Activated naive CD8-positive, alpha-beta T cell treated with anti-CD3 and anti-CD28 coated beads, Interleukin-2, amount 10 ng/mL, durations not matched to agents 7 days and 5 days (primary cell): ENCODE measurements around the gene PSMF1. TPM values are rescaled to one million over a fixed set of nuclear protein-coding genes. Genes with fewer than 3 reads are reported as not detected.
A peak's percentile ranks its signal among the peaks of the same experiment; 100 is the strongest.

Experiments
- ATAC-seq: fragments of 150-1000 bp; cut with Tn5 transposase; one replicate; pipeline ENCODE4 v1.10.0; 2021; ENCODE audit warnings: low read depth, moderate library complexity
- POLR2A ChIA-PET: fragments of 350-600 bp; sonication (Branson Sonifier 250); formaldehyde crosslinking; loops from one replicate; lab custom pipeline; 2021; ENCODE audit warnings: antibody characterized with exemption; lab: Charles Lee
- DNase-seq: peaks from one replicate; pipeline ENCODE4 v3.0.0; 2021
- H3K27ac Mint-ChIP-seq: one replicate; pipeline ENCODE4 v1.8.0; 2022; ENCODE audit warnings: mild to moderate bottlenecking, mixed read lengths
- H3K27me3 Mint-ChIP-seq: one replicate; pipeline ENCODE4 v1.8.0; 2022; ENCODE audit warnings: mild to moderate bottlenecking, moderate library complexity, mixed read lengths
- H3K36me3 Mint-ChIP-seq: one replicate; pipeline ENCODE4 v1.8.0; 2021; ENCODE audit warnings: mild to moderate bottlenecking, mixed read lengths
- H3K4me1 Mint-ChIP-seq: one replicate; pipeline ENCODE4 v1.8.0; 2021; ENCODE audit warnings: mixed read lengths
- H3K4me3 Mint-ChIP-seq: one replicate; pipeline ENCODE4 v1.8.0; 2022; ENCODE audit warnings: mild to moderate bottlenecking, moderate library complexity, mixed read lengths
- H3K9me3 Mint-ChIP-seq: one replicate; pipeline ENCODE4 v1.8.0; 2021; ENCODE audit warnings: mixed read lengths
- total RNA-seq, 2 experiments: library from RNA; stranded (reverse); gene quantifications; one replicate each; pipeline ENCODE4 v1.2.3, GENCODE V29; 2021

PSMF1 gene, protein sequence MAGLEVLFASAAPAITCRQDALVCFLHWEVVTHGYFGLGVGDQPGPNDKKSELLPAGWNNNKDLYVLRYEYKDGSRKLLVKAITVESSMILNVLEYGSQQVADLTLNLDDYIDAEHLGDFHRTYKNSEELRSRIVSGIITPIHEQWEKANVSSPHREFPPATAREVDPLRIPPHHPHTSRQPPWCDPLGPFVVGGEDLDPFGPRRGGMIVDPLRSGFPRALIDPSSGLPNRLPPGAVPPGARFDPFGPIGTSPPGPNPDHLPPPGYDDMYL
- total RNA-seq: 100 to 1,000 TPM; 126 to 127 TPM

DNA sequence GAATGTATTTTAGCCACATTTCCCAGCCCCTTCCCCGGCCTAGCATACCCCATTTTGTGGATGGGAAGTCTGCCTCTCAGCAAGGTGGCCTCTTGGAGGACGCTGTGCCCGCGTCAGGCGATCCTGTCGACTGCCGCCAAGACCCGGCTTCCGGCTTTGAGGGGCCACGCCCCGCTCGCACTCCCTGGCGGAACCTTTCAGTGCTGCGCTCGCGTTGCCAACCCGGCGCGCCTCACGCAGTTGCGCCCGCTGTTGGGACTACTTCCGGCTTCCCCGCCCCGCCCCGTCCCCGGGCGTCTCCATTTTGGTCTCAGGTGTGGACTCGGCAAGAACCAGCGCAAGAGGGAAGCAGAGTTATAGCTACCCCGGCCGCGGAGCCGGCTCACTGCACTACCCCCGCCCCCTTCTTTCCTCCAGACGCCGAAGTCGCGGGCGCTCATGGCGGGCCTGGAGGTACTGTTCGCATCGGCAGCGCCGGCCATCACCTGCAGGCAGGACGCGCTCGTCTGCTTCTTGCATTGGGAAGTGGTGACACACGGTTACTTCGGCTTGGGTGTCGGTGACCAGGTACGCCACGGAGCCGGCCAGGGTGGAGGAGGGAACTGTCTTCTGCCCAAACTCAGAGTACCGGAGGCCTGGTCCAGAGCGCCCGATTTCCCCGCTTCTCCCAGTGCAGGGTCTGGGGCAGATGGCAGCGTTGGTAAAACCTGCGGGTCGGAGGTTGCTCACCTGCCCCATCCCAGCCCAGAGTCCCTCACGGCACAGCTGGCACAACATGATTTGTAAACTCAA is at the start of gene PSMF1:
Gene PSMF1, plus strand, starts transcription at position 267 of the 792 bp plus-strand sequence. Its CDS starts 172 bp downstream, at position 439.
- Mint-ChIP-seq H3K27ac (peak within 1 kb of the TSS; percentile 89), H3K36me3 (peaks cover 22% of the 10 kb centered on the region), H3K27me3 (peaks cover 2% of the 10 kb centered on the region), H3K4me3 (peak within 1 kb of the TSS; percentile 92), H3K9me3 (no peaks in the 10 kb centered on the region), H3K4me1 (peaks cover 44% of the 10 kb centered on the region)
- ATAC-seq (peak; percentile 98), DNase-seq (peak; percentile 98)
- POLR2A ChIA-PET: interaction anchor here (1.2 to 1.4 kb wide), 2 partner anchors 16 to 66 kb away, joined by 3 read pairs; no protein-coding TSS in a partner anchor

DNA sequence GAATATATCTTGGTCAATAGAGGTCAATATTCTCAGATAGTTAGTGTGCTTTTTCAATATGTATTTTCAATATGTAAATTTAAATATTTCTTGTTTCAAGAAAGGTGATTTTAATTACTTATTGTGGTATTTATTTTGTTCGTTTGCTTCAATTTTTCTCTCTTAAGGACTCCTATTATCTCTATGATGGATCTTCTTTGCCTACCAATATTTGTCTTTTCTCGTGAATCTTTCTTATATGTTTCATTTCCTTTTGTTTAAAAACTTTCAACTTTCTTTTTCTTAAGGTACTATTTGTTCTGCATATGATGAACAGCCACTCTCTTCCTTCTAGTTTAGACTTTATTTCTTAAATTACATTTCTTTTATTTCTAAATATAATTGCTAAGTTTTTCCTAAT is 46.1 kb upstream of the PSMF1 start:
- Mint-ChIP-seq H3K27me3 (peaks cover 16% of the 10 kb centered on the region), H3K4me1 (no peaks in the 10 kb centered on the region), H3K27ac (no peak overlapping the region), H3K36me3 (peaks cover 2% of the 10 kb centered on the region), H3K4me3 (no peak overlapping the region), H3K9me3 (peaks cover 8% of the 10 kb centered on the region)
- POLR2A ChIA-PET: no interaction called here
- ATAC-seq (no peak), DNase-seq (no peak)

- ATAC-seq (no peak), DNase-seq (no peak)
- Mint-ChIP-seq H3K4me1 (no peaks in the 10 kb centered on the region), H3K4me3 (no peak overlapping the region), H3K36me3 (peaks cover 2% of the 10 kb centered on the region), H3K27ac (no peak overlapping the region), H3K27me3 (no peaks in the 10 kb centered on the region), H3K9me3 (peaks cover 4% of the 10 kb centered on the region)
- POLR2A ChIA-PET: no interaction called here
Measured at GRCh38 chr20:1075616-1076015, 42.8 kb upstream of the PSMF1 start.

GRCh38 chr20:1081891-1082290 is 36.5 kb upstream of the PSMF1 start:
- POLR2A ChIA-PET: no interaction called here
- peaks cover 11% of the 10 kb centered on the region for H3K4me1 Mint-ChIP-seq
- peaks cover 6% of the 10 kb centered on the region for H3K36me3 Mint-ChIP-seq
- H3K9me3 Mint-ChIP-seq: peaks cover 8% of the 10 kb centered on the region
- no peak overlapping the region for H3K4me3 Mint-ChIP-seq
- ATAC-seq: no peak
- DNase-seq: no peak
- peaks cover 2% of the 10 kb centered on the region for H3K27me3 Mint-ChIP-seq
- no peak overlapping the region for H3K27ac Mint-ChIP-seq

GRCh38 chr20:1083431-1084080 is 34.8 kb upstream of the PSMF1 start:
- peaks cover 10% of the 10 kb centered on the region for H3K9me3 Mint-ChIP-seq
- H3K4me1 Mint-ChIP-seq: peaks cover 18% of the 10 kb centered on the region
- DNase-seq (no peak), ATAC-seq (no peak)
- H3K4me3 Mint-ChIP-seq: no peak overlapping the region
- H3K36me3 Mint-ChIP-seq: peaks cover 6% of the 10 kb centered on the region
- peaks cover 2% of the 10 kb centered on the region for H3K27me3 Mint-ChIP-seq
- H3K27ac Mint-ChIP-seq: no peak overlapping the region
- POLR2A ChIA-PET: no interaction called here

- Mint-ChIP-seq H3K27me3 (peaks cover 2% of the 10 kb centered on the region), H3K9me3 (peaks cover 25% of the 10 kb centered on the region), H3K36me3 (peaks cover 10% of the 10 kb centered on the region), H3K4me3 (no peak overlapping the region), H3K27ac (no peak overlapping the region), H3K4me1 (peaks cover 18% of the 10 kb centered on the region)
- ATAC-seq (no peak), DNase-seq (no peak)
- POLR2A ChIA-PET: no interaction called here
Measured at GRCh38 chr20:1085492-1086276, 32.7 kb upstream of the PSMF1 start.

- POLR2A ChIA-PET: no interaction called here
- DNase-seq (no peak), ATAC-seq (no peak)
- Mint-ChIP-seq H3K27ac (no peak overlapping the region), H3K4me1 (peaks cover 18% of the 10 kb centered on the region), H3K36me3 (peaks cover 15% of the 10 kb centered on the region), H3K9me3 (peaks cover 32% of the 10 kb centered on the region), H3K4me3 (no peak overlapping the region), H3K27me3 (no peaks in the 10 kb centered on the region)
Measured at GRCh38 chr20:1086277-1087213, 31.9 kb upstream of the PSMF1 start.

- Mint-ChIP-seq H3K36me3 (peaks cover 17% of the 10 kb centered on the region), H3K4me3 (no peak overlapping the region), H3K4me1 (peaks cover 18% of the 10 kb centered on the region), H3K27me3 (no peaks in the 10 kb centered on the region), H3K9me3 (peaks cover 38% of the 10 kb centered on the region), H3K27ac (no peak overlapping the region)
- ATAC-seq (no peak), DNase-seq (no peak)
- POLR2A ChIA-PET: no interaction called here
Measured at GRCh38 chr20:1087311-1087905, 31.0 kb upstream of the PSMF1 start.

- Mint-ChIP-seq H3K9me3 (peaks cover 24% of the 10 kb centered on the region), H3K4me3 (no peak overlapping the region), H3K27me3 (no peaks in the 10 kb centered on the region), H3K27ac (no peak overlapping the region), H3K4me1 (no peaks in the 10 kb centered on the region), H3K36me3 (peaks cover 7% of the 10 kb centered on the region)
- POLR2A ChIA-PET: no interaction called here
- no peak for ATAC-seq
- DNase-seq: no peak
Measured at GRCh38 chr20:1094751-1095150, 23.7 kb upstream of the PSMF1 start.

GRCh38 chr20:1101533-1101932 is 16.9 kb upstream of the PSMF1 start:
- H3K4me3 Mint-ChIP-seq: no peak overlapping the region
- H3K4me1 Mint-ChIP-seq: no peaks in the 10 kb centered on the region
- H3K9me3 Mint-ChIP-seq: peaks cover 11% of the 10 kb centered on the region
- no peak for DNase-seq
- ATAC-seq: no peak
- H3K27me3 Mint-ChIP-seq: peaks cover 7% of the 10 kb centered on the region
- no peaks in the 10 kb centered on the region for H3K36me3 Mint-ChIP-seq
- POLR2A ChIA-PET: no interaction called here
- H3K27ac Mint-ChIP-seq: no peak overlapping the region

GRCh38 chr20:1102016-1102415 is 16.4 kb upstream of the PSMF1 start:
- Mint-ChIP-seq H3K36me3 (no peaks in the 10 kb centered on the region), H3K27ac (no peak overlapping the region), H3K27me3 (peaks cover 7% of the 10 kb centered on the region), H3K9me3 (peaks cover 11% of the 10 kb centered on the region), H3K4me3 (no peak overlapping the region), H3K4me1 (no peaks in the 10 kb centered on the region)
- POLR2A ChIA-PET: no interaction called here
- DNase-seq (no peak), ATAC-seq (no peak)

DNA sequence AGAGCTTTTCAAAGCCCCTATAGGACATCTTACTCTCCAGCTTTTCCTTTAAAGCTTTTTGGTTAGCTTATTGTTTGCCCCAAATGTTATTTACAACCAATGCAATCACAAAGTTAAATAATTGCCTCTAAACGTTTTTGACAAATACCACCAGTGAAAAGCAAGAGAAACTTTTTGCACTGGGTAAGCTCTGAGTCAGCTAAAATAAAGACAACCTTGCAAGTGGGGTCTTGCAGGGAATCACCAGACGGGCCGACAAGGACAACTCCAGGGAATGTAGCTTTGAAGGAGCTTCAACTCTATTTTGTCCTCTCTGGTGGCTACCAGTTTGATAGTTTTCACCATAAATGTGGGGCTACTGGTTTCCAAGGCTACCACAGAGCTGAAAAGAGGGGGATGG is 14.7 kb upstream of the PSMF1 start:
- no peak overlapping the region for H3K27ac Mint-ChIP-seq
- peaks cover 7% of the 10 kb centered on the region for H3K27me3 Mint-ChIP-seq
- H3K4me3 Mint-ChIP-seq: no peak overlapping the region
- H3K4me1 Mint-ChIP-seq: peaks cover 3% of the 10 kb centered on the region
- peaks cover 9% of the 10 kb centered on the region for H3K9me3 Mint-ChIP-seq
- ATAC-seq: no peak
- H3K36me3 Mint-ChIP-seq: no peaks in the 10 kb centered on the region
- POLR2A ChIA-PET: no interaction called here
- DNase-seq: no peak
